ENCODE results near the gene KIAA0930.
"Not testable (repeated sequence)": the region's sequence is repeated elsewhere in the genome, so short reads cannot be mapped to it uniquely, and the experiment has no call there.

KIAA0930 gene

GRCh38 chr22:45262931-45263462 lies 22.3 kb upstream of the KIAA0930 start:
- DNase-seq, result no peak

- DNase-seq, result no peak
These were observed 21.7 kb upstream of the KIAA0930 start for GRCh38 chr22:45262195-45262930.

GRCh38 chr22:45261407-45262088 lies 20.9 kb upstream of the KIAA0930 start:
- DNase-seq, result no peak

GRCh38 chr22:45260395-45260759 lies 19.7 kb upstream of the KIAA0930 start:
- DNase-seq, result not testable (repeated sequence)

GRCh38 chr22:45259754-45260394 lies 19.2 kb upstream of the KIAA0930 start:
- DNase-seq, result no peak

GRCh38 chr22:45257941-45258340 lies 17.2 kb upstream of the KIAA0930 start:
- not testable (repeated sequence) for DNase-seq

- DNase-seq, result no peak
These were observed 14.1 kb upstream of the KIAA0930 start for GRCh38 chr22:45254789-45255278.

- DNase-seq, result no peak
These were observed 13.7 kb upstream of the KIAA0930 start for GRCh38 chr22:45254388-45254787.

- DNase-seq, result no peak
These were observed 12.4 kb upstream of the KIAA0930 start for GRCh38 chr22:45253039-45253641.

- DNase-seq, result no peak
These were observed 11.1 kb upstream of the KIAA0930 start for GRCh38 chr22:45251825-45252224.

- DNase-seq, result no peak
These were observed 8.3 kb upstream of the KIAA0930 start for GRCh38 chr22:45248832-45249561.

- DNase-seq, result no peak
These were observed 5.6 kb upstream of the KIAA0930 start for GRCh38 chr22:45246060-45246985.

GRCh38 chr22:45244916-45245315 lies 4.2 kb upstream of the KIAA0930 start:
- DNase-seq, result no peak

- DNase-seq, result no peak
These were observed 2.1 kb upstream of the KIAA0930 start for GRCh38 chr22:45242778-45243191.

GRCh38 chr22:45240104-45240809 lies 437 bp downstream of the KIAA0930 start:
- DNase-seq, result peak; percentile 55

GRCh38 chr22:45239681-45240051 lies 1.0 kb downstream of the KIAA0930 start:
- no peak for DNase-seq

- peak; percentile 61 for DNase-seq
These were observed 1.6 kb downstream of the KIAA0930 start for GRCh38 chr22:45238957-45239680.

GRCh38 chr22:45238076-45238956 lies 2.4 kb downstream of the KIAA0930 start:
- no peak for DNase-seq

Measured in 8988T (cell line).